ENCODE results near the gene PLAAT4.
"Not testable (repeated sequence)": the region's sequence is repeated elsewhere in the genome, so short reads cannot be mapped to it uniquely, and the experiment has no call there.

The PLAAT4 gene

DNA sequence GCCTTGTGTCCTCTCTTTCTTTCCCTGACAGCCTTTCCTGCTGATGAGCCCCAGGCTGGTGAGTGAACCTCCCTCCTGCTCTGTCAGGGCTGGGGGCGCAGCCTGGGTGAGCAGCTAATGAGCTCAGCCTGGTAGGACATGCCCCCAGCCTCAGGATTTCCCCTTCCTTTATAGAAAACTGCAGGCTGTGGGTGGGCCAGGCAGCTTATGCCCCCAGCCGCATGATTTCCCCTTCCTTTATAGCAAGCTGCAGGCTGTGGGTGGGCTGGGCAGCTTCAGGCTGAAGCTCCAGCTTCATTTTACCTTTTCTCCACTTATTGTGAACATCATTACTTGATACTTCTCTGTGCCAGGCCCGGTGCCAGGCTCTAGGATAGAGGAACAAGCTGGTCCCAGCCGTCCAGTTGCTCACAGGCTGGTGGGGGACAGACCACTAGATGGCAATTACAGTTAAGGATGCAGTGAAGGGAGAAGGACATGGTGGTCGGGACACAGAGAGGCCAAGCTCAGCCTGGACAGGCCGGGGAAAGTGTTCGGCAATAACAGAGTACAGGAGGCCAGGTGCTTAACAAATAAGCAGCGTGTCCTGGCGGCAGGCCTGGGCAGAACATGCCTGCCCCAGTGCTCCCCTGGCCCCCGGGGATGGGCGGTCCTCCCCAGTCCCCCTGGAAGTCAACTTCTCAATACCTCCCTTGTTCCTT is 25.4 kb upstream of the PLAAT4 start:
- DNase-seq (ENCODE audit: low spot score): no peak

DNA sequence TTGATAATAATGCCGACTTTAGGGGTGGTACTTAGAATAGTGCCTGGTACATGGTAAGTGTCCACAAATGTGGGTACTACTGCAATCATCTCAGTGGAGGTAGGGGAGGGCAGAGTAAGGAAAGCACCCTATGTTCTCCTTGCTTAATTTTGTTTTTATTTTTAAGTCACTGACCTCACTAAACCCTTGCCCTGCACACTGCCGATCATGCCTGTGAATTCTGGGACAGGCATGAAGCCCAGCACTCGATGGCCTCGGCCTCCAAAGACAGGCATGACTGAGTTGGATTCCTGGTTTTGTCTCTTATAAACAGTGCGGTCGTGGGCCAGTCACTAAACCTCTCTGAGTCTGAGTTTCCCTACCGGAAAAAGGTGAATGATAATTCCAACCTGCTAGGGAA is 23.8 kb upstream of the PLAAT4 start:
- DNase-seq (ENCODE audit: low spot score): no peak

DNA sequence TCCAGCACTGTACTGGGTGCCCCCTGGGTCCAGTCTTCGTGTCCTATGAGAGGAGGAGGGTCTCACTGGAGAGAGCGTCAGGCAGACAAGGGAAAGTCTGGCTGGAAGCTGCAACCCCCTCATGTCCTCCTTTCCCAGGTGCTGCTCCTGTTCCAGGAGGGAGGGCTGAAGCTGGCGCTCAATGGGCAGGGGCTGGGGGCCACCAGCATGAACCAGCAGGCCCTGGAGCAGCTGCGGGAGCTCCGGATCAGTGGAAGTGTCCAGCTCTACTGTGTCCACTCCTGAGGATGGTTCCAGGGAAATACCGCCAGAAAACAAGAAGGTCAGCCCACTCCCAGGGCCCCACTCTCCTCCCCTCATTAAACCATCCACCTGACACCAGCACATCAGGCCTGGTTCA is 20.5 kb upstream of the PLAAT4 start:
- no peak for DNase-seq (ENCODE audit: low spot score)

DNA sequence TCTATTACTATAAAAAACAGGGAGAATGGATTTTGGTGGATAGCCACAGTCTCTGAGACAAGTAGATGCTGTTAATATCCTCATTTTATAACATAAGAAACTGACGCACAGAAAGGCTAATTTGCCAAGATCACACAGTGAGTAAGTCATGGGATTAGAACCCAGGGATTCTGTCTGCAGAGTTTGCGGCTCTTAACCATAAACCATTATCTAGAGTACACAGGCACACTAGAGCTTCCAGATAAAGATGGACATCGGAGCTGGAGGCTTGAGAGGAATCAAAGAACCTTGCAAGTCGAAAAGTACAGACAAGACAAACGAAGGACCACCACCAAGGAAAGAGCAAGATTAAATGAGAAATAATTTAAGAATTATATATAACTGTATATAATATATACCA is 19.5 kb upstream of the PLAAT4 start:
- DNase-seq (ENCODE audit: low spot score): no peak

DNA sequence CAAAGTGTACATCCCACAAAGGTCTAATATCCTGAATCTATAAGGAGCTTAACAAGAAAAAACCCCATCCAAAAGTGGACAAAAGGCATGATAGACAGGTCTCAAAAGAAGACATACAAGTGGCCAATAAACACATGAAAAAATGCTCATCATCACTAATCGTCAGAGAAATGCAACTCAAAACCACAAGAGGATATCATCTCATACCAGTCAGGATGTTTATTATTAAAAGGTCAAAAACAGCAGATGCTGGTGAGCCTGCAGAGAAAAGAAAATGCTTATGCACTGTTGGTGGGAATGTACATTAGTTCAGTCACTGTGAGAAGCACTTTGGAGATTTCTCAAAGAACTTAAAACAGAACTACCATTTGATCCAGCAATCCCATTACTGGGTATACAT is 18.1 kb upstream of the PLAAT4 start:
- DNase-seq (ENCODE audit: low spot score): no peak

DNA sequence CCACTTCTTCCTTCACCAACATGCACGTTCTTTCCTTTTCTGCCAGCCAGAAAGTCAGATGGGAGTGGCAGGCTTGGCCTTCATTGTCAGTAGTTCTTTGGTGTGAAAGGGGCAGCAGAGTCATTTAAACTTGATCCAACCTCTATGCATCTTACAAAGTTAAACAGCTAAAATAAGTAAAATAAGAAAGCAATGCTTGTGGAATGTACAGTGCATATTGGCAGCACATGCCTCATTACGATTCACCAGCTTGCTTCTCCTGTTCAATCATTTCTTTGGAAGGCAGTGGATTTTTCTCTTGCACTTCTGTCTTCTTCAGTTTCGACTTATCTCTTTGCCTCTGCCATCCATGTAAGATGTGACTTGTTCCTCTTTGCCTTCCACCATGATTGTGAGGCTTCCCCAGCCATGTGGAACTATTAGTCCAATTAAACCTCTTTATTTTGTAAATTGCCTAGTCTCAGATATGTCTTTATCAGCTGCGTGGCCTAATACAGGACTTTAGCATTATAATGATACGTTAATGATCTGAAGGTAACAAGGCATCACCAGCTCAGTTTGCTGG is 15.9 kb upstream of the PLAAT4 start:
- DNase-seq (ENCODE audit: low spot score): no peak

DNA sequence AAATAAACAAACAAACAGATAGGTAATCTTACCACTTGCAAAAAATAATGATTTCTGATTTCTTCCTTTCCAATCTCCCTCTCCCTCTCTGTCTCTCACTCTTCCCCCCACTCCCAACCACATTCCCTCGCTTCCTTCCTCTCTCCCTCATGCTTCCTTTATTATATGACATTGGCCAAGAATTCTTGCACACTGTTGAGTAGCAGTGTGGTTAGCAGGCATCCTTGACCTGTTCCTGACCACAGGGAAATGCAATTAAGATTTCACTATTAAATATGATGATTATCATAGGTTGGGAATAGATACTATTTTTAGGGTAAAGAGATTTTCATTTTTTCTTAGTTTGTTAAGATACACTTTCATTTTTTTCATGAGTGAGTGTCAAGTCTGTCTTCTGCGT is 14.7 kb upstream of the PLAAT4 start:
- no peak for DNase-seq (ENCODE audit: low spot score)

DNA sequence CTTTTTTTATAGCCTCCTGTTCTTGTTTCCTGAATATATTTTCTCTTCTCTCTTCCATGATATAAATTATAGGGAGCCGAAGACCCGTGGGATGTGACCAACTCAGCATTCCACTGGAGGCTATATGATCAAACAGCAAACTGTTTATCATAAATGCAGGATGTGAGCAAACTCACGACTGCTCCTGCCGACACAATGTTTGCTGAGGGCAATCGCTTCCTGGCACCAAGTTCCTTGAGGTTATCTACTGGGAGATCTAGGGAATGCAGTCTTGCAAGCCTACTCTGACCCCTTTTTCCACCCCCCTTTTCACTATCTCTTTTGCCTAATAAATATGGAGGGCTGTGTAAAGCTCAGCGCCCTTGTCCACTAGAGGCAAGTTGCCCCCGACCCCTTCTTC is 13.5 kb upstream of the PLAAT4 start:
- DNase-seq (ENCODE audit: low spot score): no peak

DNA sequence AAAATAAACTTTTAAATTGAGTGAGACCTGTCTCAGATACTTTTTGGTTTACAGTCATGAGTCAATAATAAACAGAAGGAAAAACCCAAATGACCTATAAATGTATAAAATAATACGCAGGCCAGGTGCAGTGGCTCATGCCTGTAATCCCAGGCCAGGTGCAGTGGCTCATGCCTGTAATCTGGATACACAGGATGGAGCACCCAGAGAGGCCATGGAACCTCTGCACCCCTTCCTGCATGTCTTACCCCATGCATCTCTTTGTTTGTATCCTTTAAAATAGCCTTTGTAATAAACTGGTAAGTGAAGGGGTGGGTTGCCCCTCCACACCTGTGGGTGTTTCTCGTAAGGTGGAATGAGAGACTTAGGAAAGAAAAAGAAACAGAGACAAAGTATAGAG is 8.9 kb upstream of the PLAAT4 start:
- DNase-seq (ENCODE audit: low spot score): no peak

DNA sequence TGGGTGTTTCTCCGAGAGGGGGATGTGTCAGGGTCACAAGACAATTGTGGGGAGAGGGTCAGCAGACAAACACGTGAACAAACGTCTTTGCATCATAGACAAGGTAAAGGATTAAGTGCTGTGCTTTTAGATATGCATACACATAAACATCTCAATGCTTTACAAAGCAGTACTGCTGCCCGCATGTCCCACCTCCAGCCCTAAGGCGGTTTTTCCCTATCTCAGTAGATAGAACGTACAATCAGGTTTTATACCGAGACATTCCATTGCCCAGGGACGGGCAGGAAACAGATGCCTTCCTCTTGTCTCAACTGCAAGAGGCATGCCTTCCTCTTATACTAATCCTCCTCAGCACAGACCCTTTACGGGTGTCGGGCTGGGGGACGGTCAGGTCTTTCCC is 8.5 kb upstream of the PLAAT4 start:
- DNase-seq (ENCODE audit: low spot score): not testable (repeated sequence)

DNA sequence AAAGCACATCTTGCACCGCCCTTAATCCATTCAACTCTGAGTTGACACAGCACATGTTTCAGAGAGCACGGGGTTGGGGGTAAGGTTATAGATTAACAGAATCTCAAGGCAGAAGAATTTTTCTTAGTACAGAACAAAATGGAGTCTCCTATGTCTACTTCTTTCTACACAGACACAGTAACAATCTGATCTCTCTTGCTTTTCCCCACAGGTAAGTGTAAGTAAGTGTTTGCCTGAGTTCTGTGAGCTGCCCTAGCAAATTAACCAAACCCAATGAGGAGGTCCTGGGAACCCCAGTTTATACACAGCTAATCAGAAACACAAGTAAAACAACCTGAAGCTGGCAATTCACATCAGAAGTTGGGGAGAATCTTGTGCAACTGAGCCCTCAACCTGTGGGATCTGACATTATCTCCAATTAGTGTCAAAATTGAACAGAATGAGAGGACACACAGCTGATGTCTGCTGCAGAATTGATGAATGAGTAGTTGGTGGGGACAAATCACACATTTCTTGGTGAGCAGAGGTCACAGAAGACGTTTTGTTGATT is 7.8 kb upstream of the PLAAT4 start:
- DNase-seq (ENCODE audit: low spot score): not testable (repeated sequence)

DNA sequence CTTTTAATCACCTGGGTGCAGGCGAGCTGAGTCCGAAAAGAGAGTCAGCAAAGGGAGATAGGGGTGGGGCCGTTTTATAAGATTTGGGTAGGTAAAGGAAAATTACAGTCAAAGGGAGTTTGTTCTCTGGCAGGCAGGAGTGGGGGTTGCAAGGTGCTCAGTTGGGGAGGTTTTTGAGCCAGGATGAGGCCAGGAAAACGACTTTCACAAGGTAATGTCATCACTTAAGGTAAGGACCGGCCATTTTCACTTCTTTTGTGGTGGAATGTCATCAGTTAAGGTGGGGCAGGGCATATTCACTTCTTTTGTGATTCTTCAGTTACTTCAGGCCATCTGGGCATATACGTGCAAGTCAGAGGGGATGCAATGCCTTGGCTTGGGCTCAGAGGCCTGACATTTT is 7.2 kb upstream of the PLAAT4 start:
- DNase-seq (ENCODE audit: low spot score): not testable (repeated sequence)

DNA sequence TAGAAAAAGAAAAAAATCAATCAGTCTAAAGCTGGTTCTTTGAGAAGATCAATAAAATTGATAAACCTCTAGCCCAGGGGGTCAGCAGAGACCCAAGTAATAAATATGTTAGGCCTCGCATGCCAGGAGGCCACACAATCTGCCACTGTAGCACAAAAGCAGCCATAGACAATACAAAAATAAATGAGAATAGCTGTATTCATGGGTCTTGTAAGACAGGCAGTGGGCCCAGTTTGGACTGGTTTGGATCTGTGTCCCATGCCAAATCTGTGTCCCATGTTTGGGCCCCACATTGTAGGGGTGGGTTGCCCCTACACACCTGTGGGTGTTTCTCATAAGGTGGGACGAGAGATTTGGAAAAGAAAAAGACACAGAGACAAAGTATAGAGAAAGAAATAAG is 6.6 kb upstream of the PLAAT4 start:
- no peak for DNase-seq (ENCODE audit: low spot score)

DNA sequence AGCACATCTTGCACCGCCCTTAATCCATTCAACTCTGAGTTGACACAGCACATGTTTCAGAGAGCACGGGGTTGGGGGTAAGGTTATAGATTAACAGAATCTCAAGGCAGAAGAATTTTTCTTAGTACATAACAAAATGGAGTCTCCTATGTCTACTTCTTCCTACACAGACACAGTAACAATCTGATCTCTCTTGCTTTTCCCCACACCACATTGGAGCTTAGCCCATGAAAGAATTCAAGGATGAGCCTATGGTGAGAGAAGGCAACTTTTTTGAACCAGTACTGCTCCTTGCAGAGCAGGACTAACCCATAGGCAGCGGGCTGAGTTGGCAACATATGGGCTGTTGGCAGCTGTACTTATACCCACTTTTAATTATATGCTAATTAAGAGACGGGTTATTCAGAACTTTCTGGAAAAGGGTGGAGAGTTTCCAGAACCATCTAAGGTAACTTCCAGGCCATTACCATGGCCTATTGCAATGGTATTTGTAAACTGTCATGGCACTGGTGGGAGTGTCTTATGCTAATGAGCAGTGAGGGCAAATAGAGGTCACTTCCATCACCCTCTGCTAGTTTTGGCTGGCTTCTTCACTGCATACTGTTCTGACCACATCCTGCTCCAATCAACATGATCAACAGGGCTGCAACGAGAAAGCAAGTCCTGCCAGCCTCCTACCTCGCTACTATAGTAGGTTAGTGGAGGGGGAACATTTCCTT is 5.4 kb upstream of the PLAAT4 start:
- not testable (repeated sequence) for DNase-seq (ENCODE audit: low spot score)

DNA sequence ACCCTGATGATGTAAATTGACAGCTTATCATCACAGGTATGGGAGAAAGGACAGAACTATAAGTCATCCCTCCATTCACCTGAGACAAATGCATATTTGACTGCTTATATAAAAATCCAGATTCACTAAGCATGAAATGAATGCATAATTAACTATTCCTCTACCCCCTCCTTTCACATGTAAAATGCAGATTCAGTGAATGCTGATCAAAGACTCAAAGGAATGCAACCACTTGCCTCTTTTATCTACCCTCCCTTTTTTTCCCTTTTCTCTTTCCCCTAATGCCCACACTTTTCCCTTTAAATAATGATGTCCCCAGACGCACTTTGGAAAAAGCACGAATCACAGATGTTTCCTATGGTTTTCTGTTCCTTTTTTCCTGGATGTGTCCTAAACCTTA is 4.5 kb upstream of the PLAAT4 start:
- no peak for DNase-seq (ENCODE audit: low spot score)

DNA sequence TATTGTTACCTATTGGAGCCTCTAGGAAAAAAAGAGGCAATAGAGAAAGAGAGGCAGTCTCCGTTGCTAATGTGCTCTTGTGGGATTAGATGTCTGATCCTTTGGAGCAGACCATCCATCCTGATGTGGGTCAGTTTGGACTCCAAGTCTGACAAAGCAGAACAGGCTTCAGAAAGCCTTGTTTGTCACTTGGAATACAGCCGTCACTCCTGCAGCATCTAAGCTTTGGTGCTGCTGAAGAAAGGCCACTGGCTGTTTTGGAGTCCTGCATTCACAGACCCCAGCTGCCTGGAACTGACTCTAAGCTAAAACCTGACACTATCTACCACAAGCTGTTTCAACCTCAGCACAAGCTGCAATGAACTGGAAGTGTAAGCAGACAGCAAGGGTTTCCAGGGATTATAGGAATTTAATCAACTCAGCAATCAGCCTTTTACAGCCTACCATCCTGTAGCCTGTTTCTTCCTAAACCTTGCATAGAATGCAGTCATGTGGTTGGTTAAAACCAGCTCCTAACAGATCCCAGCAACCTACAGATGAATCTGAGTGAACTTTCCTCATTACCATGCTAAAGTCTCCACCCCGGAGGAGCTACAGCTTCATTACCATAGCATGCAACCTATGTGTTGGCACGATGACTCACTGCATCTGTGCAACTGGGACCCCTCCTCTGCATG is 3.7 kb upstream of the PLAAT4 start:
- no peak for DNase-seq (ENCODE audit: low spot score)

DNA sequence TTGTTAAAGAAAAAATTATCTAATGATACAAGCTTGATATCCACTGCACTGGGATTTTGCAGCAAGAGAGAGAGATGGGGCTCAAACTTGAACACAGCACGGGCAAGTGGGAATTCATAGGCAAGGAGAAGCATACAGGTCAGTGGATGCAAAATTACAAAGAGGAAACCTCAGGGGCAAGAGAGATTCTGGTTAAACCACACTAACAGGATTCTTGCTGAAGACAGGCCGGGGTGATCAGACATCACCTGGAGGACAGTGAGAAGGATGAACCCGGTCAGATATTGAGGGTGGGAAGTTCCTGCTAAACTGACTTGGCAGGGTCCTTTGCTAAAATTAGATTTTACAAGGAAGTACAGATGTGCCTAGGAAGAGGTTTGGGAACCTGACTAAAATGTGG is 2.5 kb upstream of the PLAAT4 start:
- no peak for DNase-seq (ENCODE audit: low spot score)

DNA sequence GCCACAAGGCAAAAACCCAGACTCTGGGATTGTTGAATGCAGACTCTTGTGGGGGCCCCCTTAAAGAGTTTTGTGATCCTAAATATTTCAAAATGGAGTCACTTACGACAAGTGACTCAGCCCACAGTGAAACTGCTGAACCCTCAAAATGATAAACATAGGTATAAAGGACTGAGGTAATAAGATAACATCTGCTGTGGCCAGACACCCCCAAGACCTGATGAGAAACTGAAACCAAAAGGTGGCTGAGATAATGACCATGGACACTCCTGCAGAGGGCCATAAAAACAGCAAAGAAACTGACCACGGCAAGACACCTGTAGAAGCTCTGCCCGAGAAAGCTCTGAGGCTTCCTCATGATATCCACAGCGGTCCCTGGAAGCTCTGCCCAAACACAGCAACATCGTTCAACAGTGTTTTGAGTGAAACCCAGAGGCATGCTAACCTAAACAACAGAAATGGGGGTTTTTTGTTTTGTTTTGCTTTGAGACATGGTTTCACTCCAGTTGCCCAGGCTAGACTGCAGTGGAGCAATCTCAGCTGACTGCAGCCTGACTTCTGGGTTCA is 1.6 kb upstream of the PLAAT4 start:
- no peak for DNase-seq (ENCODE audit: low spot score)

DNA sequence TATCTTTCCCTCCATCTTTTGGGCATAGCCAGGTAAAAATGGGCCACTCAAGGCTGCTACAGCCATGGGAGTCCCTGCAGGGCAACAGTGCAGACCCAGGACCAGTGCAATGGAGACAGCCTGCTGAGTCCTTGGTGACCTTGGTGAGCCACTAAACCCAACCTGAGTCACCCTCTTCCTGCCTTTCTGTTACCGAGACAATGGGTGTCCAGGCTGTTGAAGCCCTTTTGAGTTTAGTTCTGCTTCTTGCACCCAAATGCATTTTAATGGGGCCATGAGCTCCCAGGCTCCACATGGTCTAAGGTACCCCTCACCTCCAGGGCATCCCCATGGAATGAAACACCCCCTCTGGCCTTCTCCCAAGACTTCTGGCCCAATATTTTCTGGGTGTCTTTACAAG is 874 bp upstream of the PLAAT4 start:
- DNase-seq (ENCODE audit: low spot score): no peak

DNA sequence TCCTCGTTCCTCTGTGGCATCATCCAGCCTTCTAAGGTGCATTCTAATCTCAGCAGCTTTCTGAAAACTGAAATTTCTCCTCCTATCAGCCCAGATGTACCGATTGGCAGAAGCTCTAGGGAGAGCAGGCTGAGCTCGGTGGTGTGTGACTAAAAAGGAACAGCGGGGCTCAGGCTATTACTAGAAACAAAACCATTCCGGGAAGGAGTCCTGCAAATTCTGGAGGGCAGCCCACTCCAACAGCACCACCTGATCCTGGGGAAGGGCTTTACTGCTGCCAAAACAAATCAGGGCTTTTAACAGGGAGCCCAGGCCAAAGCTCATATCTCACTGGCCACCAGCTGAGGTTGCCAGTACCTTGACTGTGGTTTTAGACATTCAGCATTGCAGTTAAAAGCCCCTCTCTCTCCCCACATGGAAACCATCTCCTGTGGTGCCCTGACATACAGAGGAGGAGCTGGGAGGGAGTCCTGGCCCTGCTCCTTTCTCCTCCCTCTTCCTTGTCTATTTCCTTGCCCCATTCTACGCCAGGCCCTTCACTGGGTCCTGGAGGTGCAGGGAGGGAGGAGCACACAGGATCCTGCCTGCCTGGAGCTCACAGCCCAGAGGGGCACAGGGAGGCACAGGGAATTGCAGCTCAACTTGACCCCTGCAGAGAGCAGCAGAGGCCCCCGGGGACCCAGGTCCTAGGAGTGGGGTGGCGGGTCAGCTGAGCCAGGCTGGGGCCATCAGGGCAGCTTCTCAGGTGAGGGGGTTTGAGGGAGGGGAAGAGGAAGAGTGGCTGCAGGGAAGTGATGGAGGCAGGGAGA is 889 bp downstream of the PLAAT4 start:
- no peak for DNase-seq (ENCODE audit: low spot score)

DNA sequence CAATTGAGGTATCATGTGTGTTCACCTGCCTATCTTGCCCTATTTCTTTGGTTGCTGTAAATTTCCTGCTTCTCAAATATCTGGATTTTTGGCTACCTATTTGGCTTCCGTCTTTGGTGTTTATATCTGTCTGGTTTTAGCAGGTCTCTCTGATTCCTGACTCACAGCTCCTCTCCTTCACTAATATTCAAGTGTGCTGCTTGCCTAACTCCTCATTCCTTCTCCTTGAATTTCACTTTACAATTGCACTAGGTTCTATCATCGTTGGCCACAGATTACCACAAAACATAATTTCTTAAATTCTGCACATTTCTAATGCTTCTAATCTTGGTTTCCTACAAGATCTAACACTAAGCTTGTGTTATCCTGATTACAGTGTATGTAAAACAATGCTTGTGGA is 5.9 kb downstream of the PLAAT4 start:
- not testable (repeated sequence) for DNase-seq (ENCODE audit: low spot score)

DNA sequence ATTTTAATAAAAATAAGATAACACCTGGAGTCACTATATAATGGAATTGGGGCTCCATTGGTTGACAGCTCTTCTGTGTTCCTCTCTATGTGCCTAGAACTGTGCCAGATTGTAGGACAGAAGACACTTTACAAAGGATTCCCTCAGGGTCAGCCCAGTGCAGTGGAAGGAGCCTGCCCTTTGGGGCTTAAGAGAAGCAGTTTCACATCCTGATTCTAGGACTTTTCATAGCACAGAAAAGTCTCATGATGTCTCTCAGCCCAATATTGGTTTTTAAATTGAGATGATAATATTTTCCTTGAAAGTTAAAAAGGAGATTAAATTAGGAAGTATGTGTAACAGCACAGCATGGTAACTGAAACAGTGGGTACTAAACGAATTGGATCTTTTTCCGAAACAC is 7.1 kb downstream of the PLAAT4 start:
- DNase-seq (ENCODE audit: low spot score): no peak
